NCI-H446 treated with DMSO at 0.1 percent for 48 hours (cell line): ENCODE data around the gene TYW1B.
A peak's percentile ranks its signal among the peaks of the same experiment; 100 is the strongest.
"Not testable (repeated sequence)": the region's sequence is repeated elsewhere in the genome, so short reads cannot be mapped to it uniquely, and the experiment has no call there.

Source experiments
- DNase-seq: peaks from one replicate; lab custom pipeline; 2025; lab: John Stamatoyannopoulos, UW

Gene TYW1B

GRCh38 chr7:72810437-72810836 lies 17.6 kb downstream of the TYW1B start:
- not testable (repeated sequence) for DNase-seq

GRCh38 chr7:72808511-72808910 lies 19.5 kb downstream of the TYW1B start:
- not testable (repeated sequence) for DNase-seq

GRCh38 chr7:72806851-72807250 lies 21.1 kb downstream of the TYW1B start:
- DNase-seq = not testable (repeated sequence)

GRCh38 chr7:72805526-72806494 lies 22.2 kb downstream of the TYW1B start:
- DNase-seq = no peak

GRCh38 chr7:72803778-72804177 lies 24.2 kb downstream of the TYW1B start:
- DNase-seq = not testable (repeated sequence)

- not testable (repeated sequence) for DNase-seq
Observed at GRCh38 chr7:72801564-72801963, 26.4 kb downstream of the TYW1B start.

GRCh38 chr7:72795401-72795800 lies 32.6 kb downstream of the TYW1B start:
- DNase-seq = not testable (repeated sequence)

GRCh38 chr7:72793791-72794190 lies 34.2 kb downstream of the TYW1B start:
- no peak for DNase-seq

- not testable (repeated sequence) for DNase-seq
Observed at GRCh38 chr7:72790698-72791060, 37.3 kb downstream of the TYW1B start.

- DNase-seq = peak; percentile 51
Observed at GRCh38 chr7:72790048-72790697, 37.8 kb downstream of the TYW1B start.

- no peak for DNase-seq
Observed at GRCh38 chr7:72785166-72785955, 42.6 kb downstream of the TYW1B start.

GRCh38 chr7:72783601-72784370 lies 44.2 kb downstream of the TYW1B start:
- DNase-seq = peak; percentile 44

- no peak for DNase-seq
Observed at GRCh38 chr7:72781631-72782030, 46.4 kb downstream of the TYW1B start.

GRCh38 chr7:72781161-72781560 lies 46.8 kb downstream of the TYW1B start:
- no peak for DNase-seq

- not testable (repeated sequence) for DNase-seq
Observed at GRCh38 chr7:72780289-72780894, 47.6 kb downstream of the TYW1B start.

- DNase-seq = not testable (repeated sequence)
Observed at GRCh38 chr7:72777167-72777566, 50.8 kb downstream of the TYW1B start.

- DNase-seq = not testable (repeated sequence)
Observed at GRCh38 chr7:72772627-72773026, 55.4 kb downstream of the TYW1B start.

- DNase-seq = not testable (repeated sequence)
Observed at GRCh38 chr7:72766994-72767393, 61.0 kb downstream of the TYW1B start.

GRCh38 chr7:72760602-72761001 lies 67.4 kb downstream of the TYW1B start:
- DNase-seq = no peak

- DNase-seq = no peak
Observed at GRCh38 chr7:72754312-72754711, 73.7 kb downstream of the TYW1B start.

- DNase-seq = no peak
Observed at GRCh38 chr7:72753781-72754180, 74.2 kb downstream of the TYW1B start.
